Skeletal muscle tissue (tissue), 4 donors: ENCODE data around the gene PLXNC1. TPM values are rescaled to one million over a fixed set of nuclear protein-coding genes. Genes with fewer than 3 reads are reported as not detected.
A peak's percentile ranks its signal among the peaks of the same experiment; 100 is the strongest.

Experiments used
- H3K27ac ChIP-seq: one replicate; pipeline ENCODE4 v1.7.0; 2013; ENCODE audit warnings: mild to moderate bottlenecking, low read depth, low read length, inconsistent platforms
- H3K27me3 ChIP-seq, 3 donors: one replicate each; pipeline ENCODE4 v1.7.0; 2013; ENCODE audit warnings: low read length in 3 of 3; ENCODE audit not compliant: control insufficient read depth in 3 of 3, insufficient read depth in 3 of 3
- H3K36me3 ChIP-seq, 3 donors: one replicate each; pipeline ENCODE4 v1.7.0; 2013; ENCODE audit warnings: low read length in 3 of 3; ENCODE audit not compliant: control insufficient read depth in 3 of 3, insufficient read depth in 3 of 3
- H3K4me1 ChIP-seq, 3 donors: one replicate each; pipeline ENCODE4 v1.7.0; 2013; ENCODE audit warnings: low read length in 3 of 3, mild to moderate bottlenecking in 3 of 3; ENCODE audit not compliant: control insufficient read depth in 3 of 3, insufficient read depth in 3 of 3
- H3K4me3 ChIP-seq, 3 donors: one replicate each; pipeline ENCODE4 v1.7.0; 2013; ENCODE audit warnings: low read length in 3 of 3
- H3K9ac ChIP-seq, 3 donors: one replicate each; pipeline ENCODE4 v1.7.0; 2013; ENCODE audit warnings: low read length in 3 of 3, mild to moderate bottlenecking in 3 of 3, moderate library complexity in 2 of 3, low read depth in 1 of 3
- H3K9me3 ChIP-seq, 3 donors: one replicate each; pipeline ENCODE4 v1.7.0; 2013; ENCODE audit warnings: low read length in 3 of 3; ENCODE audit not compliant: control insufficient read depth in 3 of 3
- total RNA-seq: library from RNA; depleted of rRNA; stranded (reverse); fragments of >200 nt; gene quantifications from one replicate; pipeline ENCODE4 v1.2.3, GENCODE V29; 2014
- donor health status: Osteomylitis.

Gene PLXNC1
- total RNA-seq, 1 donor from 2014 or later: 17.2 TPM

GRCh38 chr12:94277426-94278000 lies 129.1 kb downstream of the PLXNC1 start:
- peaks cover 3 to 8% (median 7%) of the 10 kb centered on the region in 3 donors for H3K36me3 ChIP-seq
- no peak overlapping the region for H3K27ac ChIP-seq
- peaks cover 0 to 7% (median 0%) of the 10 kb centered on the region in 3 donors for H3K4me1 ChIP-seq
- no peaks in the 10 kb centered on the region for H3K27me3 ChIP-seq
- H3K9ac ChIP-seq: no peak overlapping the region
- no peaks in the 10 kb centered on the region for H3K9me3 ChIP-seq
- no peak overlapping the region for H3K4me3 ChIP-seq

- Histone ChIP-seq H3K4me3 (no peak overlapping the region), H3K27me3 (no peaks in the 10 kb centered on the region), H3K9me3 (no peaks in the 10 kb centered on the region), H3K27ac (no peak overlapping the region), H3K9ac (no peak overlapping the region), H3K4me1 (peaks cover 0 to 7% (median 0%) of the 10 kb centered on the region in 3 donors), H3K36me3 (peaks cover 5 to 13% (median 7%) of the 10 kb centered on the region in 3 donors)
Observed at GRCh38 chr12:94280063-94280462, 131.7 kb downstream of the PLXNC1 start.

- Histone ChIP-seq H3K36me3 (peaks cover 5 to 13% (median 12%) of the 10 kb centered on the region in 3 donors), H3K4me1 (peaks cover 0 to 1% (median 0%) of the 10 kb centered on the region in 3 donors), H3K9ac (no peak overlapping the region), H3K27ac (no peak overlapping the region), H3K9me3 (no peaks in the 10 kb centered on the region), H3K27me3 (no peaks in the 10 kb centered on the region), H3K4me3 (no peak overlapping the region)
Observed at GRCh38 chr12:94282675-94283074, 134.3 kb downstream of the PLXNC1 start.

- Histone ChIP-seq H3K4me1 (peaks cover 0 to 2% (median 0%) of the 10 kb centered on the region in 3 donors), H3K27ac (no peak overlapping the region), H3K9ac (no peak overlapping the region), H3K9me3 (no peaks in the 10 kb centered on the region), H3K4me3 (no peak overlapping the region), H3K36me3 (peaks cover 5 to 13% (median 12%) of the 10 kb centered on the region in 3 donors), H3K27me3 (no peaks in the 10 kb centered on the region)
Observed at GRCh38 chr12:94284046-94284445, 135.7 kb downstream of the PLXNC1 start.

GRCh38 chr12:94284859-94285258 lies 136.5 kb downstream of the PLXNC1 start:
- Histone ChIP-seq H3K36me3 (peaks cover 5 to 12% (median 11%) of the 10 kb centered on the region in 3 donors), H3K9me3 (no peaks in the 10 kb centered on the region), H3K4me3 (no peak overlapping the region), H3K4me1 (peaks cover 0 to 10% (median 7%) of the 10 kb centered on the region in 3 donors), H3K27me3 (no peaks in the 10 kb centered on the region), H3K27ac (no peak overlapping the region), H3K9ac (no peak overlapping the region)

GRCh38 chr12:94285943-94286582 lies 137.7 kb downstream of the PLXNC1 start:
- Histone ChIP-seq H3K4me1 (peaks cover 6 to 12% (median 10%) of the 10 kb centered on the region in 3 donors), H3K9ac (no peak overlapping the region), H3K36me3 (peaks cover 2 to 5% (median 4%) of the 10 kb centered on the region in 3 donors), H3K9me3 (no peaks in the 10 kb centered on the region), H3K27ac (no peak overlapping the region), H3K27me3 (no peaks in the 10 kb centered on the region), H3K4me3 (no peak overlapping the region)

- Histone ChIP-seq H3K9me3 (no peaks in the 10 kb centered on the region), H3K4me3 (no peak overlapping the region), H3K36me3 (peaks cover 2 to 5% (median 4%) of the 10 kb centered on the region in 3 donors), H3K4me1 (peaks cover 6 to 12% (median 10%) of the 10 kb centered on the region in 3 donors), H3K27ac (no peak overlapping the region), H3K27me3 (no peaks in the 10 kb centered on the region), H3K9ac (no peak overlapping the region)
Observed at GRCh38 chr12:94286583-94287244, 138.3 kb downstream of the PLXNC1 start.

GRCh38 chr12:94287245-94287628 lies 138.9 kb downstream of the PLXNC1 start:
- Histone ChIP-seq H3K27me3 (no peaks in the 10 kb centered on the region), H3K4me1 (peaks cover 6 to 12% (median 10%) of the 10 kb centered on the region in 3 donors), H3K9ac (no peak overlapping the region), H3K27ac (no peak overlapping the region), H3K9me3 (no peaks in the 10 kb centered on the region), H3K36me3 (peaks cover 2 to 5% (median 4%) of the 10 kb centered on the region in 3 donors), H3K4me3 (no peak overlapping the region)

- peaks cover 6 to 12% (median 10%) of the 10 kb centered on the region in 3 donors for H3K4me1 ChIP-seq
- no peaks in the 10 kb centered on the region for H3K9me3 ChIP-seq
- peaks cover 0 to 6% (median 0%) of the 10 kb centered on the region in 3 donors for H3K36me3 ChIP-seq
- H3K27ac ChIP-seq: peak overlapping the region; percentile 40
- no peaks in the 10 kb centered on the region for H3K27me3 ChIP-seq
- H3K9ac ChIP-seq: no peak overlapping the region
- no peak overlapping the region for H3K4me3 ChIP-seq
Observed at GRCh38 chr12:94289461-94290312, 141.3 kb downstream of the PLXNC1 start.
